IPS-NIHi7 (cell line): ENCODE data around the gene A4GNT.
A peak's percentile ranks its signal among the peaks of the same experiment; 100 is the strongest.
"Not testable (repeated sequence)": the region's sequence is repeated elsewhere in the genome, so short reads cannot be mapped to it uniquely, and the experiment has no call there.

Source experiments
- DNase-seq: peaks from one replicate; pipeline ENCODE4 v3.0.0; 2012; ENCODE audit warnings: mixed read lengths; ENCODE audit errors: extremely low spot score

The A4GNT gene

DNA sequence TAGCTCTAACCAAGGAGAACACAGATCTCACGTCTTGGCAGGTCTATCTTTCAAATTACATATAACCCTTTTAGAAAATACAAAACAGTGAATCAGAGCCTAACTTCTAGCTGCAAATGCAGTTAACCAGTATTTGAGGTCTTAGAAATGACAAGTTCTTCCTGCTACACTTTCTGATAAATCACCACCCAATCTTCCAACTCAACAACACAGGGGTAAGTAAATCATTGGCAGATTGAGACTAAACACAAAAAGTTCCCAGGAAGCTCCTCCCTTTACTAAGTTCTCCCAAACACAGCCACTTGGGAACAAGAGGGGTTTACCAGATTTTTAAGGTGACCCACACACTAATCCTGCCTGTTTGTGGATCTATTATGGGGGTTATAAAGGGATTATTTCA is at the start of gene A4GNT:
A4GNT (minus strand) TSS at position 152 of the 400 bp plus-strand sequence. CDS start 1,134 bp downstream, outside the sequence.
- no peak for DNase-seq

DNA sequence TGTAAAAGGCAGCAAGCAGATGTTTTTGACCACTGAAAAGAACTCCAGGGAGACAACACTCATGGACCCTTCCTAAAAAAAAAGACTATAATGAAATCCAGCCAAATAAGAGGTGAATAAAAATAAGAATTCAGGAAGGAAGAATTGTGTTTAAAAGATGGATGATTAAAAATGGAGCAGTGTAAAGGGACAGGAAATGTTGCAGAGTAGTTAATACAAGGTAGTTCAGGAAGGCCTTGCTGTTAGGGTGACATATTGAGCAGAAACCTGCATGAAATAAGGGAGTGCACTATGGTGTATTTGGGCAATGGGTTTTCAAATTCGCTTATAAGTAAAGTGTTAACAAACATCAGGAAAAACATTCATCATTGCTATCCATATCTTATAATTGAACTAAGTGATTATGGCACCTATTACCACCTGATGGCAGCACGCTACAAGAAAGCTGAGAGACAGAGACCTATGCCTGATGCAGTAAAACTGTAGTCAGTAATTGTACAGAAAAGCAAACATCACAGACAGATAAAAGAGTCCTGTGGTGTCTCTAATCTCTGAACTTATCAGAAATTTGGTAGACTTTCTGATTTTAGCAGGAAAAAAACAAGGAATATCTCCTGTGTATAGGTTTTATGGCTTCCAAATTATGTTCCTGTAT is 48.3 kb upstream of the A4GNT start:
- DNase-seq = no peak

DNA sequence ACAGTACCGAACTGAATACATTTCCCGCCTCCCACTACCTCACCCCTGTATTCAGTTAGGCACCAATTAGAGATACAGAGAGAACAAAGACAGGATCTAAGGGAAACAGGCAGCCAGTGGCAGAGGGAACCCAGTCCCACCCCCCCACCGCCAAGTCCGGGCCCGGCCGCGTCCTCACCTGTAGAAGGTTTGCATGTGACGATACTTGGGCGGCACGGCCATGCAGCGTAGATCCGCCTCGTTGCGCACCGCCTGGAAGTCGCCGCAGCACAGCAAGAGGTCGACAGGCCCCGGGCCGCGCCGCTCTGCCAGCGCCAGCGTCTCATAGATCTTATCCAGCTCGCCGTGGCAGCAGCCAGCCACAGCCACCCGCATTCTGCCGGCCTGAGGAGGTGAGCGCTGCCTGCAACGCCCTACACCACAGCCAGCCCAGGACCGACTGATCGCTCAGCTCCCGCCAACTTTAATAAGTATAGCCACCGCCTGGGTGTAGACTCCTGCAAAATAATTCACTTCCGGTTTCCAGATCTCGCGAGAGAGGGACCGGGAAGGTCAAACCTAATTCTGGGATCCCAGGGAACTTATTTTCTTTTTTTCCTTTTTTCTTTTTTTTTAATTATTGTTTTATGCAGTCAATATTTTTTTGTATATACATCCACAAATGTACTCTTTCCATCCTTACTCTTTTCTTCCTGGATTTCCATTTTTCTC is 42.4 kb upstream of the A4GNT start, which contains the start of gene DBR1:
DBR1 (minus strand) TSS at position 501 of the 711 bp plus-strand sequence; CDS start at position 375, 126 bp downstream.
- peak; percentile 72 for DNase-seq

DNA sequence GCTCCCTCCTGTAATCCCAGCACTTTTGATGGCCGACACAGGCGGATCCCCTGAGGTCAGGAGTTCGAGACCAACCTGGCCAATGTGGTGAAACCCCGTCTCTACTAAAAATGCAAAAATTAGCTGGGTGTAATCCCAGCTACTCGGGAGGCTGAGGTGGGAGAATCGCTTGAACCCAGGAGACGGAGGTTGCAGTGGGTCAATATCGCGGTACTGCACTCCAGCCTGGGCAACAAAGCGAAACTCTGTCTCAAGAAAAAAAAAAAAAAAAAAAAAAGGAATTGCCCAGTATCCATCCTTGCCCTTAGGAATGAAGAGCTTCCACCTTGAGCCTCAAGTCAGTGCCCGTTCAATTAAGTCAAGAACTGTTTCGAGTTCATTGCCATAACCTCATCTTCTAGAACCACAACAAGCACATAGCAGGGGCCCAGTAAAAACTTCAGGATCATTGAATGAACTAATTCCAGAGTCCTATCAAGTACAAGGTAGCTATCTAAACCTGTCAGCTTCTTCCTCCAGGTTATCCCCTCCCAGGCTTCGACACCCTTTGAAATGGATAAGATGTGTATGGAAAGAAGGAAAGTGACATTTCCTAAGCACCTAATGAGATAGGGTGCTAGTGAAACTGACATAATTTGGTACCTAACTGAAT is 41.7 kb upstream of the A4GNT start:
- DNase-seq = no peak

DNA sequence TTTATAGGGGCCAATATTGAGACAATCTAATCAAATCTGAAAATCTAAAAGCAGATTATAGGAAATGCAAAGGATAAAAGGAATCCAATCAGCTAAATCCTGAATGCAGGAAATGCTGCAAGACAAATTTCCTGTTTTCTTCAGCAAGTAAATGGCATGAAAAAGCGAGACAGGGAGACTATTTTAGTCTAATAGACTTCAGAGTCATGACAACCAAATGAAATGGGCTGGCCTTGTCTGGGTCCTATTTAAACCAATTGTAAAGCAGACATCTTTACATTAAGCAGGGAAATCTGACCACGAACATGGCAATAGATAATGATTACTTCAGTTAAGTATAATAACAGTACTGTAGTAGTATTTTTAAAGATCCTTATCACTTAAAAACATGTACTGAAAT is 40.4 kb upstream of the A4GNT start:
- no peak for DNase-seq

DNA sequence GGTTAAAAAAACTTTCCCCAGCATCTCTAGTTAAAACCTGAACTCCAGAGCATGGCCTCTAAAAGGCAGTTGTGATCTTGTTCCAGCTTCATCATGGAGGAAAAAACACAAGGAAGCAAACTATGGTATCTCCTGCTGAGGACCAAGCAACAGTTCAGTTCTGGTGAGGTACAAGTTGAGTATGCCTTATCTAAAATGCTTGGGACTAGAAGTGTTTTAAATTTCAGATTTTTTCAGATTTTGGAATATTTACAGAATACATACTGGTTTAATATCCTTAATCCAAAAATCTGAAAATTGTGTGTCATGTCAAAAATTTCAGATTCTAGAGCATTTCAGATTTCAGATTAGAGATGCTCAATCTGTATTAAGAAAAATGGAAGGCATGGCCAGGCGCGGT is 32.9 kb upstream of the A4GNT start:
- no peak for DNase-seq

DNA sequence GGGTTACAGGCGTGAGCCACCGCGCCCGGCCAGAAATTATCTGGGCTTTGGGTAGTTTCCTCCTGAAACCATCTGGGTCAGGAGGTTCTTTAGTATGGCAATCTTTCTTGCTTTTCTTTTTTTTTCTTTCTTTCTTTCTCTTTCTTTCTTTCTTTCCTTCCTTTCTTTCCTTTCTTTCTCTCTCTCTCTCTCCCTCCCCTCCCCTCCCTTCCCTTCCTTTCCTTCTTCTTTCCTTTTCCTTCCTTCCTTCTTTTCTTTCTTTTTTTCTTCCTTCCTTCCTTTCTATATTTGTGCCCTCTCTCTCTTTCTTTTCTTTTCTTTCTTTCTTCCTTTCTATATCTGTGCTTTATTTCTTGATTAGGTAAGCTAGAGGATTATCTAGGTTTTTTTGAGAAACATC is 25.6 kb upstream of the A4GNT start:
- no peak for DNase-seq

DNA sequence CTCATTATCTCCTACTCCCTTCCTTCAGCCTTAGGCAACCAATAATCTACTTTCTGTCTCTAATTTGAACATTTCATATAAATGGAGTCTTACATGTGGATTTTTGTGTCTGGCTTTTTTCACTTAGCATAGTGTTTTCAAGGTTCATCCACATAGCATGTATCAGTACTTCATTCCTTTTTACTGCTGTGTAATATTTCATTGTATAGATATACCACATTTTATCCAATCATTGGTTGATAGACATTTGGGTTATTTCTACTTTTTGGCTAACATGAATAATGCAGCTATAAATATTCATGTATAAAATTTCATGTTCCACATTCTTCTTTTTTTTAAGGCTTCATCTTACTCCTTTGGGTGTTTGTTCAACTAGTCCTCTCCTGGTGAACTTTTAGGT is 22.3 kb upstream of the A4GNT start:
- DNase-seq = no peak

DNA sequence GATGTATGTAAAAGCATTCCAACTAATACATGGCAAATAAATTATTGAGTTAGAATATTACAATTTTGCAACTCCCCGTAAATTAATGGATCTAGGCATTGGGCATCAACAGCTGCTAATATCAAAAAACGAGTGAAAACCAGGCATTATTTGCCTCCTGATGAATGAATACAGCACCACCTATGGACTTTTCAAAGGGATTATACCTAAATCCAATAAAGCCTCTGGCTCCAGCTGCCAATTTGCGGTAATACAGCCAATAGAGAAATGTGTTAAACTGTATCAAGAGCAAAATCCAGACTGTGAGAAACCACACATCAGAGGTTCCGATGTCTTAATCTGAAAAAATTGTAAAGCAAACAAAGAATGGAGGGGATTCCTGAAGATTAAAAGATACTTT is 16.3 kb upstream of the A4GNT start:
- DNase-seq = no peak

DNA sequence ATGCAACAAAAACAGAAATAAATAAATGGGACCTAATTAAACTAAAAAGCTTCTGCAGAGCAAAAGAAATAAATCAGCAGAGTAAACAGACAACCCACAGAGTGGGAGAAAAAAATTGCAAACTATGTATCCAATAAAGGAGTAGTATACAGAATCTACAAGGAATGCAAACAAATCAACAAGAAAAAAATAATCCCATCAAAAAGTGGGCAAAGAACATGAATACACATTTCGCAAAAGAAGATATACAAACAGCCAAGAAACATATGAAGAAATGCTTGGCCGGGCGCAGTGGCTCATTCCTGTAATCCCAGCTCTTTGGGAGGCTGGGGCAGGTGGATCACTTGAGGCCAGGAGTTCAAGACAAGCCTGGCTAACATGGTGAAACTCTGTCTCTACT is 10.0 kb upstream of the A4GNT start:
- DNase-seq = not testable (repeated sequence)

DNA sequence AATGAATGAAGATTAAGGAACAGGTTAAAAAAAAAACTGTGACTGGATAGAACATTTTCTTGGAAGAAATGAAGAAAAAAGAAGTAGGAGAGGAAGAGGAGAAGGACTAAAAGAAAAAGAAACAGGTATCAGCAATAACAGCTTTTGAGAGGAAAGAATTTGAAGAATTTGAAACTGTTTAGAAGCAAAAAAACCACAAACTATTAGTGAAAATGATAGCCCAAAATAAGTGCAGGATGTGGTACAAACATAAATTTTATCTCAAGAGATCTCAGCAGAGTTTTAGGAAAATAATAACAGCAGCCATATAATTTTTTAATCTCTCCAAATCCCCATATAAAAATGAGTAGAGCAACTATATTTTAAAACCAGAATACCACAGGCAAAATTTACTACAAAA is 8.8 kb upstream of the A4GNT start:
- no peak for DNase-seq

DNA sequence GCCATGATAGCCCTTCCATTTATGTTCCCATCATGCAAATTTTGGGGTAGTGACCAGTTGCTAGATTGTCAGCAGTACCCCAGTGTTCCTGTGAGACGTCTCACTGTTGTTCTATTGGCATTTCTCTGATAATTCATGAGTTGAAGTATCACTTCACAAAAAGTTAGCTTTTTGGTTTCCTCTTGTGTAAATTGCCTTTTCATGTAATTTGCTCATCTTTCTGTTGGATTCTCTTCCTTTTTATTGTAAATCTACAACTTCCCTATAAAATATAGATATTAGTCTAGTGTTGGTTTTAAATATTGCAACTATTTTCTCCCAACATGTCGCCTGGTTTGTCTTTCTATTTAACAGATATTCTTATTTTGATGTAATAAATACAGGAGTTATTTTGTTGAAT is 7.5 kb upstream of the A4GNT start:
- no peak for DNase-seq

DNA sequence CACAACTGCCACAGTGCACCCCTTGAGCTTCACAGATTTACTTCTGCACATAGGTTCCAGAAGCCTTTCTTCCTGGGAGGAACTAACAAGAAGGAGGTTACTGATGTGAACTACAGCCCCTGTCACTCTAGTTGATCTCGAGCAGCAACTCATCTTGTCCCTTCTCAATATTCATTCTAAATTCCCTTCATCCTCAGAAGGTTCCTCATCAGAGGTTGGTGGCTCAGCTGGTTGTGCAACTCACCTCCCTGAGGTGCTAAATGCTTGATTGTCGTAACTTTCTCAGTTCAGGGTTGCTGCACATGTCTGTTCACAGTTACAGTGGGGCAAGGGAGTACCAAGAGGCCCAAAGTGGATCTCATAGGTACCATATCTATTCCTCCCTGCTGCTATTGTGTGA is 5.7 kb upstream of the A4GNT start:
- no peak for DNase-seq

DNA sequence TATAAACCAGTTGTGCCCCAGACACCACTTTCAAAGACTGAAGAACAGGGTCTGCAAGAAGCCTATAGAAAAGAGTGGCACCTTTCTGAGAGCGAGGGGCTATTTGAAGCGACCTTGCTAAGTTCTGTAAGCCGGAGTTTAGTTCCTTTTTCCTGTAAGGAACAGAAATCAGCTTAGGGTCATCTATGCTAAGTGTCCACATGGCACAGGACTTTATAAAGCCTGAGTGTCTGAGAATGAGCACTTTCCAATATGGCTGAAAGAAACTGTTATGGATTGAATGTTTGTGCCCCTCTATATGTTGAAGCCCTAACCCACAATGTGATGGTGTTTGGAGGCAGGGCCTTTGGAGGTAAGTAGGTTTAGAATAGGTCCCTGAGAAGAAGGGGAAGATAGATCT is 4.0 kb upstream of the A4GNT start:
- DNase-seq = no peak

DNA sequence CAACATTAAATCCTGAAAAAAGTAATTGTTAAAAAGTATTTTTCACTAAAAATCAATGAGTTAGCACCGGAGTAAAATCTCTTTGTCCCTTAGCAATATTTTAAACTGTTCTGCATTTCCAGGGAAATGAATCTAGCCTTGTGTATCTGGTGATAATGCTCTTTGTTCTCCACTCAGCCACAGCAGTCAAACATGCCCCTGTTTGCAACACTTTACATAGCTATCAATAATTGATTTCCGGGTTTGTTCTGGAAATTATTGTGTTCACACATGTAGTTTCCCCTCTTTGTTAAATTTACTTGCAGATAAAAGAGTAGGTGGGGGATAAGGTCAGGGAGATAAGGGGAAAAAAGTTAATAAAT is 3.6 kb upstream of the A4GNT start:
- no peak for DNase-seq

DNA sequence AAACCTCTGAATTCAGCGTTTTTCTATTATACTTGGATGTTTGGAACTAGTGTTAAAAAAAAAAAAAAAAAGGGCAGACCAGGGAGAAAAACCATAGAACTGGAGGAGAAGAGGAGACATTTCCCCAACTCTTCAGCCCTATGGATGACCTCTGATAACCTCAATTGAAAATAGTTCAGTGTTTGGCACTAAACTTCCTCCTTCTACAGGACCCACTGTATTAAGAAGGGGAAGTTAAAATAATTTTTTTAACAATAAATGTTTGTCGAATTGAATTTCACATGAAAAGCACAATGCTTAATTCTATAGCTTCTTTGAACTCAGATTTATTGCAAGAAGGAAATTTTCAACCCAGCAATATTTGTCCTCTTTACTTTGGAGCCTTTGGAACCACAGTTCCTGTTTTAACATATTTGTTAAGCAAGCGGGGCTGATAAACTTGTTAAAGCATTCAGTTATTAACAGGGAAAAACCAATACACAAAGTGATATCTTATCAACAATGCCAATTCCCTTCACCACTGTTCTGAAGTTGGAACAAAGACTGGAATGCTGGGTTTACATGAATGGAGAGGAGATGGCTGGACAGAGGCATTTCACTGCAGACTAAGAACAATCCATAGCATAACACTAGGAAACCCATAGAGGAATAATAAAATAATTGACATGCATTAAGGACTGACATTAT is 3.1 kb upstream of the A4GNT start:
- DNase-seq = no peak

DNA sequence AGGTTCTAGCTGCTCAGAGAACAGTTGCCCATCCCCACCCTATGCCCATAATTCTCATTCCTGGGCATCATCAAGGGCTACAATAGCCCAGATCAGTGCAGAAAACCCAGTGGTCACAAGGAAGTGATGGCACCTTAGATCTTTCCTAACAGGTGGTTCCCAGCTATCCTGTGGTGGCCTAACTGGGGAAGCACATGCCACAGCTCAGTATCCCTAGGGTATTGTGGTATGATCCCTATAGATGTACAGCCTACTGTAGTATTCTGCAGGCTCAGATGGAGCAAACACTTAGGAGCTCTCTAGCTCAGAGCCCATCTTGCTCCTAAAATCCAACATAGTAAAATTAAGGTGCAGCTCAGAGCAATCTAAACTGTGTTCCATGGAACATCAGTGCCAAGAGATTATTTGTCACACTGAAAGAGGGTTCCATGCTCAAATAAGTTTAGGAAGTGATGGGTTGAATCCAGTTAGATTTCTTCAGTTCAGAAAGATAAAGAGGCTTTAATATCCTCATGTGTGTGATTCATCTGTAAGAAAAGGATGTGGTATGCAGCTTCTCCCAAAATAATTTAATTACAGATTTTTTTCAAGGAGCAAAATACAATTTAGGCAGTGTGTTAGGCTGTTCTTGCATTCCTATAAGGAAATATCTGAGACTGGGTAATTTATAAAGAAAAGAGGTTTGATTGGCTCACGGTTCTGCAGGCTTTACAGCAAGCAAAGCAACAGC is 4.4 kb downstream of the A4GNT start:
- DNase-seq = no peak

DNA sequence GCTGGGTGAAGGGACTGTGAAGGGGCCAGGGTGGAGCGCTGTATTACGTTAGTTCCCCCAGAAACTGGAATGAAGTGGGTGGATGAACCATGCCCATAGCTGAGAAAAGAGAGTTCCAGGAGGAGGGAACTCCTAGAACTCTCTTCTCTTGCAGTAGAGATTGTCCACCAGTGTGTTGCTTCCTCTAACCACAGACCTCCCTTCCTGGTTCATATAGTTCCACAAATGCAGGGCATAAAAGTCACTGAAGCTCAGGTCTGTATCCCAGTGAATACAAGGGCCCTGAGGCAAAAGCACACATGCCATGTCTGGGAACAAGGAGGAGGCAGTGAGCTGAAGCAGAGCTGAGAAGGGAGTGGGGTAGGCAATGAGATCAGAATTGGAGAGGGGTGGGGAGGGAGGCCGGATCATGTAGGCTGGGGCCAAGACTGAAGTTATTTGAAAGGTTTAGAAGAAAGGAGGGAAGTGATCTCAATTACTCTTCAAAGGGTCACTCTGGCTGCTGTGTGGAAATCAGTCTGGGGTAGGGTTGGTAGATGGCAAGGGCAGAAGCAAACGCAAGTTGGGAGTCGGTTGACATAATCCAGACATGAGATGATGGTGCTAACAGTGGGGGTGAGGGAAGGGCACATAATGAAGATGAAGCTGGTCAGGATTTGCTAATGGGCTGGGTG is 6.5 kb downstream of the A4GNT start:
- no peak for DNase-seq

DNA sequence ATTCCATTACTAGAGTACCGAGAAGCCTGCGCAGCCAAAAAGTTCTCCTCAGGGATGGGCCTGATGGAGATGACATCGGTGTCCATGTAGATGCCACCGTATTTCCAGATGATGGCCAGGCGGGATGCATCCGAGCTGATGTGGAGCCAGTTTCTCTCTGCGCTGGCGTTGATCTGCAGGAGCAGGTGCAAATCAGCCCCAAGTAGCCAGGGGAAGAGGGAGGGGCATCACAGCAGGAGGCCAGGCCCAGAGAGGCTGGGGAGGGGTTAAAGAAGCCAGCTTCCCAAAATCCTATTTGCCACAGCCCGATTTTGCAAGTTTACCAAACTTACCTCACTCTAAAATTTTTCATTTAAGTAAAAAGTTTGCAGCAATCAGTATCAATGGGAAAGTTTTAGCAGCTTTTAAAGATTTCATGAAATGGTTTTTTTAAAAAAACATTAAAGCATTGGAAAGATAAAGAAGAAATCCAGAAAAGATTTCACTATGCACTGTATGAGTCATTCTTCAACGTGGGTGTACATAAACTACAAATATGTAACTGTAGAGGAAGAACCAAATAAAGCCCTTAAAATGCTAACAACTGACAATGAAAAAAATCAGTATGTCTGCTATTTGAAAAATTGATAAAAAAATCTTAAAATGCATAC is 7.4 kb downstream of the A4GNT start:
- DNase-seq = no peak

DNA sequence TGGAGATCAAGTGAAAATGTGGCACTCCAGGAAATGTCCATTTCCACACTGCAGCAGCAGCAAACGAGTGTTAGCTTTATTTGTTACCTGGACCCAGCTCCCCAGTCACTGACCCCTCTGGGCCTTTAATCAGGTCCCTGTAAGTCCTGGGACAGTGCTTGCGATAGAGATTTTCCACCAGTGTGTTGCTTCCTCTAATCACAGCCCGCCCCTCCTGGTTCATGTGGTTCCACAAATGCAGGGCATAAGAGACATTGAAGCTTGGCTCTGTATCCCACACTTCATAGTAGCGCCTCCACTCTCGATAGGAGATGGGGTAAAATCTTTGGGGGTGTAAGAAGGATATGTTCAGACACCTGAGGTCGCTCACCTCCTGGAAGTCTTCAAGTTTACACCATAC is 8.0 kb downstream of the A4GNT start:
- no peak for DNase-seq

DNA sequence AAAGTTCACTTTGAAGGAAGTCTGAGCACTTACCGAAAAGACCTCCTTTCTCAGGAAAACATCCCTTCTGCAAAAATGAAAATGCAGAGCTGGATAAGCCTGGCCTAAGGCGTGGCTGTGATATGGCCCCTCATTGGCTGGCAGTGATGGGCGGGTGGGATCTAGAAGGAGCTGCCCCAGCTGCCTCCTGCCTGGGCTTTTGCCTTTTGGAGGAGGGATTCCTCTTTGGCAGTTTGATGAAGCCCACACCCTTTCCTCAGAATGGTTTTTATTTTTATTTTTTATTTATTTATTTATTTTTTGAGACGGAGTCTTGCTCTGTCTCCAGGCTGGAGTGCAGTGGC is 12.8 kb downstream of the A4GNT start:
- no peak for DNase-seq
